Adrenal gland (tissue), 12 donors: ENCODE measurements around the gene CDKN3. TPM values are rescaled to one million over a fixed set of nuclear protein-coding genes. Genes with fewer than 3 reads are reported as not detected.

Source experiments
- DNase-seq, 7 donors: peaks; one replicate each; pipeline ENCODE4 v3.0.0-alpha.2; 2019 to 2020
- H3K27ac ChIP-seq, 5 donors: fragments of 200-600 bp; sonication (generic) in 4 of 5; 1 replicate in 3 of 5; 2 replicates in 2 of 5; pipeline versions ENCODE4 v1.5.1 to v1.8.0; 2016 to 2020; ENCODE audit warnings: mild to moderate bottlenecking in 1 of 5
- H3K27me3 ChIP-seq: fragments of 200-600 bp; 2 replicates; pipeline ENCODE4 v1.8.0; 2021
- H3K36me3 ChIP-seq, 2 donors: fragments of 200-600 bp; replicated peaks in 1 of 2; 1 replicate in 1 of 2; 2 replicates in 1 of 2; pipeline versions ENCODE4 v1.5.1 to v1.8.0; 2018 to 2022
- H3K4me1 ChIP-seq, 2 donors: fragments of 200-600 bp; replicated peaks in 1 of 2; 1 replicate in 1 of 2; 2 replicates in 1 of 2; pipeline versions ENCODE4 v1.5.1 to v1.8.0; 2018 to 2021
- H3K4me3 ChIP-seq, 4 donors: fragments of 200-600 bp; sonication (generic) in 3 of 4; one replicate each; pipeline ENCODE4 v1.5.1; 2016 to 2018
- H3K9me3 ChIP-seq, 3 donors: fragments of 200-600 bp; sonication (generic) in 1 of 3; replicated peaks in 1 of 3; 1 replicate in 2 of 3; 2 replicates in 1 of 3; pipeline versions ENCODE4 v1.5.1 to v1.8.0; 2016 to 2021
- POLR2A ChIP-seq, 2 donors: fragments of 450-650 bp; IDR thresholded peaks; one replicate each; pipeline ENCODE4 v1.6.1; 2017; ENCODE audit warnings: antibody characterized with exemption in 2 of 2, mild to moderate bottlenecking in 2 of 2, moderate library complexity in 1 of 2
- WGBS, 4 donors: extraction: QIAGEN DNeasy Blood & Tissue Kit in 2 of 4; methylation state at CpG; one replicate each; pipeline versions ENCODE4 v1.1.5 to v1.1.7; 2013 to 2017; 5-methylcytosine and 5-hydroxymethylcytosine counted together
- intact Hi-C, 2 donors: fragments of 100-400 bp; cut with DNase I; formaldehyde crosslinking; loops; one replicate each; pipeline versions ENCODE4 v1.14.1 to v1.15.0; 2022 to 2023
- polyA plus RNA-seq, 3 donors: library from polyadenylated mRNA; stranded (reverse); fragments of 200-250 nt in 2 of 3; fragments of 350-450 nt in 1 of 3; fragmentation: Illumina TruSeq in 1 of 3; extraction: RNeasy Lipid Tissue Mini Kit (QIAGEN cat#74804) in 1 of 3; gene quantifications; one replicate each; pipeline ENCODE4 v1.2.3, GENCODE V29; 2013 to 2014
- total RNA-seq, 9 donors: library from RNA; depleted of rRNA in 4 of 9; stranded (reverse); fragments of >200 nt in 4 of 9; fragments of 120-200 nt in 1 of 9; fragmentation: NEBNext Ultra II Directional in 1 of 9; extraction: Animal tissue kit (Norgen Biotek cat#: 25700) in 1 of 9; gene quantifications; one replicate each; pipeline versions ENCODE4 v1.1.0 to v1.2.4, GENCODE V29; 2013 to 2023
- TF ChIP-seq, protein P1 (sequence below), 6 experiments: fragments of 450-650 bp in 4 of 6; fragments of 200-600 bp in 2 of 6; sonication (generic) in 1 of 6; IDR thresholded peaks; 1 replicate in 5 of 6; 2 replicates in 1 of 6; pipeline versions ENCODE4 v1.5.1 to v1.8.0; 2016 to 2021; ENCODE audit warnings: antibody characterized with exemption in 6 of 6, mild to moderate bottlenecking in 2 of 6, moderate library complexity in 1 of 6
- donor health status: healthy with polysubstance abuse.
- donor health status: Bipolar disorder and iron deficiency.
- donor health status: DM: yes; HTN: yes; CAD: no.
- donor health status: DM: no; HTN: no; CAD: no.
- donor health status: DM: no; HTN: no; CAD: no.
- donor health status: DM: yes; HTN: yes; CAD: no.

Gene CDKN3
- total and polyA plus RNA-seq, 12 donors = 0.46 to 16.4 (median 2.1) TPM; not detected in 1

DNA sequence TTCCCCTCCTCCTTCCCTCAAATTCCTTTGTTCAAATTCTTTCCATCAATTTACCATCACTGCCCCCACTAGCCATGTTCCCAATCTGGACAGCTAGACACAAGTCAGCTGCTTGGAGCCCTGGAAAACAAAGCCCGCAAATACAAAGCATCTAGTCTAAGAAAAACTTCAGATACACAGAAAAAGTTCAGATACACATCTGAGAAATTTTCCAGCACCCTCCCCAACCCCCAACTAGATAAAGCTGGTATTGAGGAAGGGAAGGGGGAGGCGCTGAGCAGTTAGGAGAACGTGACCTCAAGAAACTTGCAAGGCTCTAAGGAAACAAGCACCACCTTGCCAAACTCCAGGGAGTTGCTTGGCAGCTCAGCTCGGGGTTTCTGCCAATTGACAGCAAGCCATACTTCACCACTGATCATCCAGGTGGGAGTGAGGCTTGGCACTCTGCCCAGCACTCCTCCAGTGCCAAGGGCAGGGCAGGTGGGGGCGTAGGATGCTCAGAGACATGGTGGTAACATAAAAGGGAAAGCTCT is 49.4 kb downstream of the CDKN3 start:
- no peak for DNase-seq
- Histone ChIP-seq H3K36me3 (no peaks in the 10 kb centered on the region), H3K27ac (no peak overlapping the region), H3K27me3 (no peaks in the 10 kb centered on the region), H3K4me1 (peaks cover 4 to 6% of the 10 kb centered on the region in 2 donors), H3K4me3 (no peak overlapping the region), H3K9me3 (no peaks in the 10 kb centered on the region)
- intact Hi-C loops = no loop called here
- TF ChIP-seq, protein P1, sequence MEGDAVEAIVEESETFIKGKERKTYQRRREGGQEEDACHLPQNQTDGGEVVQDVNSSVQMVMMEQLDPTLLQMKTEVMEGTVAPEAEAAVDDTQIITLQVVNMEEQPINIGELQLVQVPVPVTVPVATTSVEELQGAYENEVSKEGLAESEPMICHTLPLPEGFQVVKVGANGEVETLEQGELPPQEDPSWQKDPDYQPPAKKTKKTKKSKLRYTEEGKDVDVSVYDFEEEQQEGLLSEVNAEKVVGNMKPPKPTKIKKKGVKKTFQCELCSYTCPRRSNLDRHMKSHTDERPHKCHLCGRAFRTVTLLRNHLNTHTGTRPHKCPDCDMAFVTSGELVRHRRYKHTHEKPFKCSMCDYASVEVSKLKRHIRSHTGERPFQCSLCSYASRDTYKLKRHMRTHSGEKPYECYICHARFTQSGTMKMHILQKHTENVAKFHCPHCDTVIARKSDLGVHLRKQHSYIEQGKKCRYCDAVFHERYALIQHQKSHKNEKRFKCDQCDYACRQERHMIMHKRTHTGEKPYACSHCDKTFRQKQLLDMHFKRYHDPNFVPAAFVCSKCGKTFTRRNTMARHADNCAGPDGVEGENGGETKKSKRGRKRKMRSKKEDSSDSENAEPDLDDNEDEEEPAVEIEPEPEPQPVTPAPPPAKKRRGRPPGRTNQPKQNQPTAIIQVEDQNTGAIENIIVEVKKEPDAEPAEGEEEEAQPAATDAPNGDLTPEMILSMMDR (IDR thresholded peaks at IDR 0.05) = no peak
- 31 to 40% (median 38%) methylated on average over 5 of the region's 5 CpGs for WGBS, 4 donors

DNA sequence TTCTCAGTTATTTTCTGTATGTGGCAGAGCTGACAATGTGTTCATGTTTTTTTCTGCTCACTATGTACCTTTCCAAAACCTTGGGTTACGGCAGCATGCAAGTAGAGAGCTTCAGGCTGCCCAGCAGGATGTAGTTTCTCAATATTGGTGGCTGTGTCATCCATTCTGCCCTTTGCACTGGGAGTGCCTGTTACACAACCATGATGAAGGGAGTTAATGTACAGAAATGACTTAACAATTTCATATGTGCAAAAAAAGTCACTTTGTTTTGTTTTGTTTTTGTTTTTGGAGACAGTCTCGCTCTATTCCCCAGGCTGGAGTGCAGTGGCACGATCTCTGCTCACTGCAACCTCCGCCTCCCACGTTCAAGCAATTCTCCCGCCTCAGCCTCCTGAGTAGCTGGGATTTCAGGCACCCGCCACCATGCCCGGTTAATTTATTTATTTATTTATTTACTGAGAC is 50.5 kb downstream of the CDKN3 start:
- no peaks in the 10 kb centered on the region for H3K27me3 ChIP-seq
- no peak for DNase-seq
- no peak overlapping the region for H3K4me3 ChIP-seq
- intact Hi-C loops = no loop called here
- no peaks in the 10 kb centered on the region for H3K4me1 ChIP-seq
- TF ChIP-seq, protein P1 (IDR thresholded peaks at IDR 0.05) = no peak
- TF ChIP-seq POLR2A (IDR thresholded peaks at IDR 0.05) = no peak
- H3K9me3 ChIP-seq = no peaks in the 10 kb centered on the region
- WGBS, 4 donors = 85 to 89% (median 88%) methylated on average over 8 of the region's 8 CpGs
- no peaks in the 10 kb centered on the region for H3K36me3 ChIP-seq
- H3K27ac ChIP-seq = no peak overlapping the region

DNA sequence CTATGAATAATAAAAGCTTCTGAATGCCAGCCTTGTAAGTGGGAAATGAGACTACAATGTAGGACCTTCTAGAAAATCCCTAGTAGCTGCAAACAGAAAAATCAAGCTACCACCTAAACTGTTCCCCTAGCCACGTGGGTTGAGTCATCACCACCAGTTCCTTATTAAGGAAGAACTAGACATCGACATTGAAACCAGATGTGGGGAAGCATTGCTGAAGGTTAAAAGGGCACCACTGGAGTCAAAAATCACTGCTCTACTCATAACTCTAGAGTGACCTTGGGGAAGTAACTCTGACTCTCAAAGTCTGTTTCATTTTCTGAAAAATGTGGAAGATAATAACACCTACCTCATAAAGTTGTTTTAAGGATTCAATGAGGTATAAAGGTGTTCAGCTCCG is 53.7 kb downstream of the CDKN3 start:
- Histone ChIP-seq H3K4me3 (no peak overlapping the region), H3K4me1 (no peaks in the 10 kb centered on the region), H3K9me3 (no peaks in the 10 kb centered on the region), H3K36me3 (no peaks in the 10 kb centered on the region), H3K27me3 (no peaks in the 10 kb centered on the region), H3K27ac (no peak overlapping the region)
- intact Hi-C loops = no loop called here
- WGBS, 4 donors = 21 to 50% (median 25%) methylated on average over 3 of the region's 3 CpGs
- DNase-seq = peak in 3 of 7 donors; percentile 34 to 35 (median 35)
- TF ChIP-seq, protein P1 (IDR thresholded peaks at IDR 0.05) = no peak
- no peak for TF ChIP-seq POLR2A (IDR thresholded peaks at IDR 0.05)

DNA sequence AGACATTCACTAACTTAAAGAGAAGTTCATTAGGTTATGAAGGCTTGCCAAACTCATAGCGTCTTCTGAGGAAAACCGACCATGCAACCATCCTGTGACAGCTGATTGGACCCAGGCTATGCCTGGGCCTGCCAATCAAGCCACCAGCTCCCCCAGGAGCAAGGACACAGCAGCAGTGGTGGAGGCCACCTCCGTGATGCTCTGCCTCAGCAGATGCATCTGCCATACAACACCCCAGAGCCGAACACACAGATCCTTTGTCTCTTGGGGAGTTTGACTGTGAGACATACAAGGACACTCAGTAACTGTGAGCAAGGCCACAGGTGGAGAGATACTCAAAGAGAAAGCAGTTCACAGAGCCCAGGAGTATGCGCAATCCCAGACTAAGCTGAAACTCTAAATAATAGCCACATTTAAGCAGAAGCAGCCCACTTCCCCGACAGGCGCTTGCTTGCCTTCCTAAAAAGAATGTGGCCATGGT is 54.4 kb downstream of the CDKN3 start:
- no peaks in the 10 kb centered on the region for H3K27me3 ChIP-seq
- no peaks in the 10 kb centered on the region for H3K36me3 ChIP-seq
- H3K4me3 ChIP-seq = no peak overlapping the region
- WGBS, 4 donors = 74 to 81% (median 79%) methylated on average over 6 to 7 of the region's 7 CpGs
- DNase-seq = no peak
- no peaks in the 10 kb centered on the region for H3K9me3 ChIP-seq
- no peaks in the 10 kb centered on the region for H3K4me1 ChIP-seq
- no peak overlapping the region for H3K27ac ChIP-seq
- intact Hi-C loops = no loop called here
- TF ChIP-seq, protein P1 (IDR thresholded peaks at IDR 0.05) = no peak
- no peak for TF ChIP-seq POLR2A (IDR thresholded peaks at IDR 0.05)
